HG03066 (cell line): ENCODE measurements around the gene FAM9B.
"Not testable (repeated sequence)": the region's sequence is repeated elsewhere in the genome, so short reads cannot be mapped to it uniquely, and the experiment has no call there.

ENCODE experiments used
- ATAC-seq: cut with Tn5 transposase; IDR thresholded peaks from one replicate; pipeline ENCODE4 v1.9.1; 2021; ENCODE audit warnings: low read depth; ENCODE audit not compliant: unreplicated experiment

Gene FAM9B

GRCh38 chrX:9033989-9034388 is at the start of gene FAM9B:
Gene FAM9B (minus strand): TSS chrX:9034127. CDS start chrX:9032986, 1,141 bp downstream.
- ATAC-seq: no peak

GRCh38 chrX:9081271-9081670 is 47.3 kb upstream of the FAM9B start:
- no peak for ATAC-seq

GRCh38 chrX:9074326-9074725 is 40.4 kb upstream of the FAM9B start:
- ATAC-seq: no peak

- ATAC-seq: no peak
Observed at GRCh38 chrX:9072281-9072680, 38.4 kb upstream of the FAM9B start.

- no peak for ATAC-seq
Observed at GRCh38 chrX:9071031-9071650, 37.2 kb upstream of the FAM9B start.

DNA sequence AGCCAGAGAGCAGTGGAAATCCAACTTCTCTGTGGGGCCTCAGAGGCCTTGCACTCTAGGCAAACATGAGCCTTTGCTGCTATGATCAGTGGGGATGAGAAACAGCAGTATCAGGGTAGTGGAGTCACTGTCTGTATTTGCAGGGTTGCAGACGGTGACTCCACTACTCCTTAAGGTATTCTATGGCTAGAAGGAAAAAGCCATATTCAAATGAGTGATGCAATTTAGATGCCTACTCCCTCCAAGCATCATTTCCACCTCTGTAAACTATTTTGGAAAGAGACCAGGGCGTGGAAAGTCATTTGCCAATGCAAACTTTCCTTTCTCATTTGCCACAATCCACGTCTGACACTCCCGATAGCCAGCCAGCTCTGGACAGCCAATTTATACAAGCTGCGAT is 35.6 kb upstream of the FAM9B start:
- ATAC-seq: no peak

GRCh38 chrX:9064694-9065093 is 30.8 kb upstream of the FAM9B start:
- ATAC-seq: no peak

GRCh38 chrX:9062641-9063040 is 28.7 kb upstream of the FAM9B start:
- ATAC-seq: no peak

DNA sequence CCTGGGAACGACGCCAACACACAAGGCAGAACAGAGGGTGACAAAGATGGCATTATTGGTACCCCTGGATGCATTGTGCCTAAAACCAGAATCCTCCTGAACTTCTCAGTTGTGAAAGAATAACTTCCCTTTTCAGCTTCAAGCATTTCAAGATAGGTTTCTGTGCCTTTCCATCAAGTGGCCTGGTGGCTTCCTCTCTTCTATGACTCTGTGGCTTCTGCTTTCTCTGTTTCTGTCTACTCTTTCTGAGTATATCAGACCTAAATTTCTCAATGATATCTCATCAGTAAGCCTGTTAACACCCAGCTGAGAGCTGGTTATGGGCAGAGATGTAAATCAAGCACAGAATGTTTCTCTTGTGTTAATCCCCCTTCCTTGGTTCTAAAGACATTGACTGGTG is 21.4 kb upstream of the FAM9B start:
- no peak for ATAC-seq

DNA sequence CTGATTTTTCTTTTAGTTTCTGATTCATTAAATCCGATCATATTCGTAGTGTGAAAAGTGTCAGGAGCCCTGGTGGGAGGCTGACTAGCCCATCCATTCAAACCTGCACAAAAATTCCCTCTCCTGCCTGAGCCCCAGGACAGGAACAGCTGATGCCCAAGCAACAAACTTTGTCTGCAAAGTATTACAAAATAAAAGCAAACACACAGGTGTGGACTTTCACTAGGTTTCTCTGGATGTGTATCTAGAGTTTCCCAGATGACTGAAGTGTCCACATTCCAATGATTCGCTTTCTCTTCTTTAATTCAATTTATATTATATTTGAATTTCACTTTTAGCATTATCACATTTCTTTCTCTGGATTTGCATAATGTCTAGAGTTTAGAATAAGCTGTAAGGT is 18.2 kb upstream of the FAM9B start:
- no peak for ATAC-seq

GRCh38 chrX:9050331-9050730 is 16.4 kb upstream of the FAM9B start:
- ATAC-seq: no peak

- ATAC-seq: no peak
Observed at GRCh38 chrX:9048801-9049200, 14.9 kb upstream of the FAM9B start.

GRCh38 chrX:9038244-9038643 is 4.3 kb upstream of the FAM9B start:
- ATAC-seq: no peak

DNA sequence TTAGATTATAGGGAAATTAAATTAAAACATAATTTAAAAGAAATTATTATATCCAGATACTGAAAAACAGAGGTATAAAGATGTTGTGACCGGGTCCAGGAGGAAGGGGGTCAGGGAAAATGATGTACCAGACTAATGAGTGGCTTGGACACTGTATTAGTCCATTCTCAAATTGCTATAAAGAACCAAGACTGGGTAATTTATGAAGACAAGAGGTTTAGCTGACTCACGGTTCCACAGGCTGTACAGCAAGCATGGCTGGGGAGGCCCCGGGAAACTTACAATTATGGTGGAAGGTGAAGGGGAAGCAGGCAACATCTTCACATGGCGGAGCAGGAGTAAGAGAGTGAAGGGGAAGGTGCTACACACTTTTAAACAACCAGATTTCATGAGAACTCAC is 3.4 kb upstream of the FAM9B start:
- ATAC-seq: no peak

DNA sequence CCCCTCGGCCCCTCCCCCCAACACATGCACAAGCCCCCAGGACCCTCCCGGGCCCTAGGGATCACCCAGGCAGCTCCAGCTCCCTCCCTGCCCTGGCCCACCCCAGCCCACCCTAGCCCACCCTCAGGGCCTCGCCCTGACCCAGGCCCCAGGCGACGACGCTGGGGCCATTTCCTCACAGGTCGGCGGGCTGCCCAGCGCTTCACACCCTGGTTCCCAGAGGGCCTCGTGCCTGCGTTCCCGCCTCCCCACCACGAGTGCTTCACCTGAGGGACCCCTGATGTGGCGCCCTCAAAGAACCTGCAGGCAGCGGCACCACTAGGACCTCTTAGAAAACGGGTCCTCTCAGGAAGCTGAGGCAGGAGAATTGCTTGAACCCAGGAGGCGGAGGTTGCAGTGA is 341 bp downstream of the FAM9B start:
- no peak for ATAC-seq

DNA sequence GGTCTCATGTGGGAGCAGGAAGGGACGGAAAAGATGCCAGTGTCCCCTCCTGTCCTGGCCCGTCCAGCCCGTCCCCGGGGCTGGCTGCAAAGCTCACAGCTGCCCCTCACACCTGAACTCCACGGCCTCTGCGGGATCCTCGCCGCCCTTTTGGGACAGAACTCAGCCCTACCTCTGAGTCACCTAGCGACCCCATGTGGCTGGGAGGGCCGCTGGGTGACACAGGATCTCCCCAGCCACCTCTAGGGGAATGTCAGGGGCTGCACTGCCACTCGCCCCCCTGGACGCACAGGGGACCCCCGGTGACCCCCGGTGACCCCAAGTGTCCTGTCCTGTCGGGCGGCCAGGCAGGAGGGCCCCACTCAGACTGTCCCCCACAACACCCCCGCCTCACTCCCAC is 748 bp downstream of the FAM9B start:
- no peak for ATAC-seq

- ATAC-seq: no peak
Observed at GRCh38 chrX:9023293-9023692, 10.6 kb downstream of the FAM9B start.

DNA sequence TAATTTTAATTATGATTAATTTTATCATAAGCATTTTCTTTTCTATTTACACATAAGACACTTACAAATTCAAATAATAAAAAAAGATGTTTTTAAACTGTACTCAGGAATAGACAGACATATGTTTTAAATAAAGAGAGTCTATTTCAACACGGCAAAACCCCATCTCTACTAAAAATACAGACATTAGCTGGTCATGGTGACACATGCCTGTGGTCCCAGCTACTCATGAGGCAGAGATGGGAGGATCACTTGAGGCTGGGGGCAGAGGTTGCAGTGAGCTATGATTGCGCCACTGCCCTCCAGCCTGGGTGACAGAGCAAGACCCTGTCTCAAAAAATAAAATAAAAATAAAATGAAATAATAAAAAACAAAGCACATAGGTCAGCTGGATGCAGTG is 14.8 kb downstream of the FAM9B start:
- ATAC-seq: no peak

- not testable (repeated sequence) for ATAC-seq
Observed at GRCh38 chrX:9018332-9018731, 15.6 kb downstream of the FAM9B start.

DNA sequence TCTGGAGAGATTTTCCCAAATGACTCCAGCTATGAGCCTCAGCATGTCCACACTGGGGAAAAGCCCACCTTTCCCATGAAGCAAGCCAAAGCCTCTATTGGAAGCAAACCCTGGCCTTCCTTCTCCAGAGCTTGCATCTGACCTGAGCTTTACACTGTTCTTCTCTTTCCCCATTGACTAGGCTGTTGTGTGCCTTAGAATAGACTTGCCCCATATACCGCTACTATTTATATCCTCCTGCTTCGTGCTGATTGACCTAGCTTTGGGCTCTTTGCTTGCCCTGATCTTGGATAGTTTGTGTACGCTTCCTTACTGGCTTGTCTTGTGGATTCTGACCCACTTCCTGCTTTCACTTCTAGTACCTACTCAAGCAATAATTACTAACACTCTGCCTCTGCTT is 30.9 kb downstream of the FAM9B start:
- no peak for ATAC-seq

DNA sequence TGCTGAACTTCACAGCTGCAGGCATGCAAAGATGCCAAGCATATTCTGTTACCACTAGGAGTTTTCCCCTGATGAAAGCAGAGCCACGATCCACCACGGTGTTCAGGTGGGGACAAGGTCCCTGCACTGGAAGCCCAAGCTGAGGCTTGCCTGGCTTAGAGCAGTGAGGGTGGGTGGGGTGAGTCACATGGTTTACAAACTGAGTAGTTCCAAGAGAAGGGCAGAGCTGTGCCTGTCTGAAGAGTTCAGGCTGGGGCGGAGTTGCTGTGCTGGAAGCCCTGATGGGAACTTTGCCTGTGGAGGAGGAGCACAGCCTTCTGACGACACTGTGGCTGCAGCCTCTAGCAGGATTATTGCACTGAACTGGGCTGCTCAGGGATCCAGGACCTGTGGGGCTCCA is 45.5 kb downstream of the FAM9B start:
- no peak for ATAC-seq

- no peak for ATAC-seq
Observed at GRCh38 chrX:8987672-8988250, 46.2 kb downstream of the FAM9B start.

- ATAC-seq: no peak
Observed at GRCh38 chrX:8984231-8984630, 49.7 kb downstream of the FAM9B start.
